GM23338 (cell line): Measurements from ENCODE around the gene CMTM5. TPM values are rescaled to one million over a fixed set of nuclear protein-coding genes. Genes with fewer than 3 reads are reported as not detected.

Experiments used
- ATAC-seq: fragments of 200-7000 bp; cut with Tn5 transposase; 3 replicates; pipeline ENCODE4 v1.9.1; 2020
- DNase-seq: peaks from one replicate; pipeline ENCODE4 v3.0.0-alpha.2; 2015; ENCODE audit warnings: low spot score
- H2AFZ ChIP-seq: fragments of 200-600 bp; sonication (generic); 2 replicates; pipeline ENCODE4 v1.8.0; 2016; ENCODE audit warnings: antibody characterized with exemption, mild to moderate bottlenecking, moderate library complexity
- H3F3A ChIP-seq: fragments of 200-600 bp; sonication (generic); replicated peaks from 2 replicates; pipeline ENCODE4 v1.8.0; 2017; ENCODE audit warnings: antibody characterized with exemption, mixed run types, low read depth
- H3K27ac ChIP-seq: fragments of 200-600 bp; sonication (generic); 2 replicates; pipeline ENCODE4 v1.6.1; 2016; ENCODE audit warnings: low read depth
- H3K27me3 ChIP-seq: fragments of 200-600 bp; sonication (generic); 2 replicates; pipeline ENCODE4 v1.8.0; 2016; ENCODE audit warnings: mild to moderate bottlenecking, mixed run types, moderate library complexity; ENCODE audit not compliant: insufficient read depth
- H3K36me3 ChIP-seq: fragments of 200-600 bp; sonication (generic); 2 replicates; pipeline ENCODE4 v1.8.0; 2016; ENCODE audit warnings: mild to moderate bottlenecking; ENCODE audit not compliant: insufficient read depth
- H3K4me1 ChIP-seq: fragments of 200-600 bp; sonication (generic); 2 replicates; pipeline ENCODE4 v1.8.0; 2016; ENCODE audit warnings: mild to moderate bottlenecking, moderate library complexity; ENCODE audit not compliant: insufficient read depth
- H3K4me2 ChIP-seq: fragments of 200-600 bp; sonication (generic); 2 replicates; pipeline ENCODE4 v1.7.1; 2017; ENCODE audit warnings: mixed run types
- H3K4me3 ChIP-seq: fragments of 200-600 bp; sonication (generic); 2 replicates; pipeline ENCODE4 v1.6.1; 2016; ENCODE audit warnings: mixed run types
- H3K79me2 ChIP-seq: fragments of 200-600 bp; sonication (generic); replicated peaks from 2 replicates; pipeline ENCODE4 v1.8.0; 2017; ENCODE audit warnings: mild to moderate bottlenecking; ENCODE audit not compliant: insufficient read depth
- H3K9me2 ChIP-seq: fragments of 200-600 bp; sonication (generic); 2 replicates; pipeline ENCODE4 v1.8.0; 2017; ENCODE audit not compliant: insufficient read depth
- H4K20me1 ChIP-seq: fragments of 200-600 bp; sonication (generic); replicated peaks from 2 replicates; pipeline ENCODE4 v1.8.0; 2017; ENCODE audit warnings: mild to moderate bottlenecking; ENCODE audit not compliant: insufficient read depth
- H3K27ac Mint-ChIP-seq: 2 replicates; pipeline ENCODE4 v1.8.0; 2020; ENCODE audit warnings: inconsistent platforms, mild to moderate bottlenecking, moderate library complexity, mixed read lengths
- H3K27me3 Mint-ChIP-seq: 3 replicates; pipeline ENCODE4 v1.8.0; 2022; ENCODE audit warnings: low read depth, mild to moderate bottlenecking, moderate library complexity, mixed read lengths, inconsistent platforms; ENCODE audit not compliant: insufficient read depth, poor library complexity
- H3K36me3 Mint-ChIP-seq: 3 replicates; pipeline ENCODE4 v1.8.0; 2021; ENCODE audit warnings: low read depth, mild to moderate bottlenecking, inconsistent platforms, moderate library complexity, mixed read lengths
- H3K4me1 Mint-ChIP-seq: 3 replicates; pipeline ENCODE4 v1.8.0; 2020; ENCODE audit warnings: mild to moderate bottlenecking, inconsistent platforms, mixed read lengths
- H3K4me3 Mint-ChIP-seq: 3 replicates; pipeline ENCODE4 v1.8.0; 2021; ENCODE audit warnings: moderate library complexity, mild to moderate bottlenecking, inconsistent platforms, mixed read lengths
- H3K9me3 Mint-ChIP-seq: 3 replicates; pipeline ENCODE4 v1.8.0; 2020; ENCODE audit warnings: moderate library complexity, mild to moderate bottlenecking, inconsistent platforms, mixed read lengths
- CREB1 ChIP-seq: fragments of 250-450 bp; sonication (Bioruptor Pico); IDR thresholded peaks from 2 replicates; pipeline ENCODE4 v1.5.0; 2020; ENCODE audit warnings: low read depth, mild to moderate bottlenecking, moderate library complexity
- CTCF ChIP-seq, 2 experiments: fragments of 200-600 bp in 1 of 2; sonication (generic) in 1 of 2; conservative IDR thresholded peaks; 2 replicates each; pipeline versions ENCODE4 v1.5.1 to v1.6.1; 2016 to 2017; ENCODE audit warnings: antibody characterized with exemption in 2 of 2, low read depth in 2 of 2, mild to moderate bottlenecking in 2 of 2, moderate library complexity in 1 of 2
- ETS1 ChIP-seq: IDR thresholded peaks from 2 replicates; pipeline ENCODE4 v1.6.1; 2016; ENCODE audit warnings: antibody characterized with exemption
- EZH2 ChIP-seq: fragments of 200-600 bp; sonication (generic); IDR thresholded peaks from one replicate; pipeline ENCODE4 v1.8.0; 2017; ENCODE audit warnings: antibody characterized with exemption, mild to moderate bottlenecking, low read depth; ENCODE audit not compliant: unreplicated experiment
- EZH2phosphoT487 ChIP-seq: fragments of 200-600 bp; sonication (generic); IDR thresholded peaks from one replicate; pipeline ENCODE4 v1.8.1; 2018; ENCODE audit warnings: antibody characterized with exemption; ENCODE audit not compliant: unreplicated experiment
- JUNB ChIP-seq: IDR thresholded peaks from one replicate; pipeline ENCODE4 v1.6.1; 2016; ENCODE audit warnings: antibody characterized with exemption; ENCODE audit not compliant: unreplicated experiment
- NANOG ChIP-seq: IDR thresholded peaks from 2 replicates; pipeline ENCODE4 v1.6.1; 2016; ENCODE audit warnings: antibody characterized with exemption, borderline replicate concordance
- POLR2AphosphoS5 ChIP-seq: IDR thresholded peaks from 2 replicates; pipeline ENCODE4 v1.6.1; 2016; ENCODE audit warnings: antibody characterized with exemption, low read depth
- REST ChIP-seq: IDR thresholded peaks from one replicate; pipeline ENCODE4 v1.6.1; 2018; ENCODE audit warnings: antibody characterized with exemption; ENCODE audit not compliant: unreplicated experiment
- STAT1 ChIP-seq: IDR thresholded peaks from one replicate; pipeline ENCODE4 v1.6.1; 2016; ENCODE audit warnings: antibody characterized with exemption; ENCODE audit not compliant: unreplicated experiment
- ZNF114 ChIP-seq: fragments of 250-450 bp; sonication (Bioruptor Pico); IDR thresholded peaks from 2 replicates; pipeline ENCODE4 v1.5.0; 2020; ENCODE audit warnings: mild to moderate bottlenecking, moderate library complexity
- ZNF331 ChIP-seq: fragments of 250-450 bp; sonication (Bioruptor Pico); IDR thresholded peaks from 2 replicates; pipeline ENCODE4 v1.5.0; 2020; ENCODE audit warnings: low read depth, mild to moderate bottlenecking, moderate library complexity
- polyA plus RNA-seq: library from polyadenylated mRNA; unstranded; fragments of >200 nt; fragmentation: Nextera tagmentation; extraction: Ambion mirVana; gene quantifications from 2 replicates; pipeline ENCODE4 v1.2.1, GENCODE V29; 2016
- total RNA-seq: library from RNA; depleted of rRNA; stranded (reverse); fragments of >200 nt; shearing (Covaris generic); gene quantifications from 2 replicates; pipeline ENCODE4 v1.2.3, GENCODE V29; 2014

Gene CMTM5
- total and polyA plus RNA-seq, 2 experiments from 2014 or later = 0.24 TPM; not detected in 1

GRCh38 chr14:23409475-23409874, 32.6 kb downstream of the CMTM5 start (continued):
- no peak for TF ChIP-seq REST
- no peak for TF ChIP-seq CREB1 (CRISPR knock-in tag)
- no peak for TF ChIP-seq EZH2phosphoT487
- TF ChIP-seq ZNF114 = no peak

- H3K79me2 ChIP-seq = no peaks in the 10 kb centered on the region
- H2AFZ ChIP-seq = no peak overlapping the region
- H3K4me3 ChIP-seq = no peak overlapping the region
- ATAC-seq (no peak), DNase-seq (no peak)
- no peak overlapping the region for H3K27ac ChIP-seq
- H4K20me1 ChIP-seq = no peaks in the 10 kb centered on the region
- H3K4me1 Mint-ChIP-seq = peaks cover 3% of the 10 kb centered on the region; the same call in 2 of the 3 replicates
- no peaks in the 10 kb centered on the region for H3K36me3 ChIP-seq
- no peaks in the 10 kb centered on the region for H3K27me3 ChIP-seq
- peaks cover 24% of the 10 kb centered on the region for H3K27me3 Mint-ChIP-seq
- H3K36me3 Mint-ChIP-seq = no peaks in the 10 kb centered on the region; the same call in 2 of the 3 replicates
- H3F3A ChIP-seq = no peaks in the 10 kb centered on the region
- H3K4me1 ChIP-seq = no peaks in the 10 kb centered on the region
- H3K27ac Mint-ChIP-seq = no peak overlapping the region
- no peak overlapping the region for H3K4me2 ChIP-seq
- H3K9me2 ChIP-seq = peaks cover under 1% of the 10 kb centered on the region; the same call in 1 of the 2 replicates
- no peak overlapping the region for H3K4me3 Mint-ChIP-seq
- H3K9me3 Mint-ChIP-seq = no peaks in the 10 kb centered on the region; the same call in 2 of the 3 replicates
- TF ChIP-seq POLR2AphosphoS5 (no peak), NANOG (no peak), STAT1 (no peak), REST (no peak), ZNF114 (no peak), CTCF (conservative IDR thresholded peaks at IDR 0.05; ENCODE audit: low read depth in 2 of 2) (no peak), JUNB (no peak), CREB1 (CRISPR knock-in tag) (no peak), ZNF331 (no peak), ETS1 (no peak), EZH2 (no peak)
Measured at GRCh38 chr14:23409966-23410635, 33.3 kb downstream of the CMTM5 start.
